GM23248 (cell line): Measurements from ENCODE around the gene CARD8.

Source experiments
- EZH2 ChIP-seq: fragments of 200-600 bp; sonication (generic); IDR thresholded peaks from 2 replicates; pipeline ENCODE4 v1.6.1; 2018; ENCODE audit warnings: antibody characterized with exemption, mild to moderate bottlenecking; ENCODE audit not compliant: insufficient read depth, poor library complexity, severe bottlenecking
- EZH2phosphoT487 ChIP-seq: fragments of 200-600 bp; sonication (generic); IDR thresholded peaks from 2 replicates; pipeline ENCODE4 v1.6.1; 2018; ENCODE audit warnings: antibody characterized with exemption, moderate library complexity, mild to moderate bottlenecking, low read depth; ENCODE audit not compliant: insufficient read depth

DNA sequence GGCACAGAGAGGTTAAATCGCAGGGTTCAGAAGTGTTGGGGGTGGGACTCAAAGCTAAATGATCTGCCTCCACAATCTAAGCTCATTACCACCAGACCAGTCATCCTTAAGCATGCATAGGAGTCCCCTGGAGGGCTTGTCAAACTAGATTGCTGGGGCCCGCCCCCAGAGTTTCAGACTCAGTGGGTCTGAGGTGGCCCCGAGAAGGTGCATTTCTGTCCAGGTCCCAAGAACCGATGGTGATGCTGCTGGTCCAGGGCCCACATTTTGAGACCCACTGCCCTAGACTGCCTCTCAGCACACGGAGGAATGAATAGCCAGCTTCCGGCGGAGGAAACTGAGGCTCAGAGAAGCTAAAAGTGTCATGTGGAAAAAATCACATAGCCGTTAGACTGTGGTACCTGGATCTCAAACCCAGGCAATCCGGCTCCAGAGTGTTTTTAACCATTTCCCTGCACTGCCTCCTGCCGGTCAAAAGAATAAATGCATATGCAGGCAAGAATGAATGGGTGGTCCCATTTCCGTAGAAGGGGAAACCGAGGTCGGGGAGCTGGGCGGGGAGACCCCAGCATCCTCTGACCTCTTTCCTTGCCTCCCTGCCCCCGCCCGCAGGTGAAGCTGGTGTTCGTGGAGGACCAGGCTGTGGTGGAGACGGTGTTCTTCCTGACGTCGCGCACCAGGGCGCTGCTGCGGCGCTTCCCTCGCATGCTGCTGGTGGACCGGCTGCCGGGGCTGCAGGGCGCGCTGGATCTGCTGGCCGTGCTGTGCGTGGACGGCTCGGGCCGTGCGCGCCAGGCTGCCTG lies 61.5 kb downstream of the CARD8 start:
- TF ChIP-seq EZH2 (no peak), EZH2phosphoT487 (no peak)
